CD14-positive monocyte (primary cell): ENCODE data around the gene UNC93B1. TPM values are rescaled to one million over a fixed set of nuclear protein-coding genes. Genes with fewer than 3 reads are reported as not detected.
A peak's percentile ranks its signal among the peaks of the same experiment; 100 is the strongest.
"Not testable (repeated sequence)": the region's sequence is repeated elsewhere in the genome, so short reads cannot be mapped to it uniquely, and the experiment has no call there.

Experiments used
- DNase-seq, 3 donors: peaks; one replicate each; pipeline ENCODE4 v3.0.0-alpha.2; 2011 to 2022
- H2AFZ ChIP-seq: 2 replicates; pipeline ENCODE4 v1.6.0; 2012; ENCODE audit warnings: mild to moderate bottlenecking, low read depth, low read length, inconsistent platforms; ENCODE audit not compliant: insufficient read depth, poor library complexity, severe bottlenecking
- H3K27ac ChIP-seq, 2 donors: 1 replicate in 1 of 2; 2 replicates in 1 of 2; pipeline ENCODE4 v1.5.1; 2012 to 2013; ENCODE audit warnings: low read length in 2 of 2, control low read depth in 1 of 2, inconsistent platforms in 1 of 2, low read depth in 1 of 2, mild to moderate bottlenecking in 1 of 2
- H3K27me3 ChIP-seq, 2 donors: one replicate each; pipeline versions ENCODE4 v1.6.0 to v1.6.1; 2011 to 2013; ENCODE audit warnings: low read length in 2 of 2; ENCODE audit not compliant: control insufficient read depth in 2 of 2, insufficient read depth in 2 of 2
- H3K36me3 ChIP-seq, 2 donors: replicated peaks in 1 of 2; 1 replicate in 1 of 2; 2 replicates in 1 of 2; pipeline versions ENCODE4 v1.5.1 to v1.6.1; 2012 to 2013; ENCODE audit warnings: low read length in 2 of 2, control low read depth in 1 of 2, inconsistent platforms in 1 of 2, mild to moderate bottlenecking in 1 of 2; ENCODE audit not compliant: insufficient read depth in 2 of 2, control insufficient read depth in 1 of 2
- H3K4me1 ChIP-seq, 2 donors: 1 replicate in 1 of 2; 2 replicates in 1 of 2; pipeline versions ENCODE4 v1.5.1 to v1.6.1; 2012 to 2013; ENCODE audit warnings: low read length in 2 of 2, control low read depth in 1 of 2, inconsistent platforms in 1 of 2, mild to moderate bottlenecking in 1 of 2, moderate library complexity in 1 of 2; ENCODE audit not compliant: insufficient read depth in 2 of 2, control insufficient read depth in 1 of 2
- H3K4me2 ChIP-seq: replicated peaks from 2 replicates; pipeline ENCODE3; 2012; ENCODE audit warnings: low read length, moderate library complexity, mild to moderate bottlenecking; ENCODE audit not compliant: poor library complexity, severe bottlenecking; ENCODE audit errors: extremely low read depth
- H3K4me3 ChIP-seq, 3 experiments: fragments of 200-600 bp in 1 of 3; sonication (generic) in 1 of 3; replicated peaks in 1 of 3; 1 replicate in 2 of 3; 2 replicates in 1 of 3; pipeline ENCODE4 v1.5.1; 2011 to 2013; ENCODE audit warnings: low read length in 3 of 3, mild to moderate bottlenecking in 3 of 3, control low read depth in 2 of 3, low read depth in 2 of 3, inconsistent platforms in 1 of 3, moderate library complexity in 1 of 3
- H3K79me2 ChIP-seq: 2 replicates; pipeline ENCODE4 v1.6.0; 2012; ENCODE audit warnings: mild to moderate bottlenecking, control low read depth, inconsistent platforms, low read length, moderate library complexity; ENCODE audit not compliant: insufficient read depth
- H3K9ac ChIP-seq: 2 replicates; pipeline ENCODE4 v1.6.0; 2017; ENCODE audit warnings: low read length, mild to moderate bottlenecking; ENCODE audit not compliant: insufficient read depth, poor library complexity, severe bottlenecking
- H3K9me3 ChIP-seq, 2 donors: replicated peaks in 1 of 2; 1 replicate in 1 of 2; 2 replicates in 1 of 2; pipeline versions ENCODE4 v1.5.1 to v1.6.1; 2012 to 2013; ENCODE audit warnings: low read length in 2 of 2, control low read depth in 1 of 2; ENCODE audit not compliant: control insufficient read depth in 1 of 2, insufficient read depth in 1 of 2
- H4K20me1 ChIP-seq: 2 replicates; pipeline ENCODE4 v1.6.0; 2012; ENCODE audit warnings: mild to moderate bottlenecking, low read length, control low read depth, moderate library complexity; ENCODE audit not compliant: insufficient read depth
- H3K27ac Mint-ChIP-seq, 7 donors: one replicate each; pipeline ENCODE4 v1.8.0; 2020; ENCODE audit warnings: mild to moderate bottlenecking in 7 of 7, mixed read lengths in 7 of 7, moderate library complexity in 6 of 7, inconsistent platforms in 2 of 7
- H3K27me3 Mint-ChIP-seq, 3 donors: one replicate each; pipeline ENCODE4 v1.8.0; 2021 to 2022; ENCODE audit warnings: low read depth in 3 of 3, mild to moderate bottlenecking in 3 of 3, mixed read lengths in 3 of 3, moderate library complexity in 3 of 3, inconsistent platforms in 1 of 3
- H3K36me3 Mint-ChIP-seq, 2 donors: one replicate each; pipeline ENCODE4 v1.8.0; 2020; ENCODE audit warnings: mixed read lengths in 2 of 2, inconsistent platforms in 1 of 2, mild to moderate bottlenecking in 1 of 2
- H3K4me1 Mint-ChIP-seq: one replicate; pipeline ENCODE4 v1.8.0; 2020; ENCODE audit warnings: mild to moderate bottlenecking, mixed read lengths
- H3K4me3 Mint-ChIP-seq, 2 donors: one replicate each; pipeline ENCODE4 v1.8.0; 2020; ENCODE audit warnings: mild to moderate bottlenecking in 2 of 2, mixed read lengths in 2 of 2, moderate library complexity in 1 of 2
- H3K9me3 Mint-ChIP-seq, 7 donors: one replicate each; pipeline ENCODE4 v1.8.0; 2020 to 2022; ENCODE audit warnings: mixed read lengths in 7 of 7, mild to moderate bottlenecking in 6 of 7, moderate library complexity in 6 of 7, inconsistent platforms in 2 of 7
- WGBS: methylation state at CpG from one replicate; pipeline ENCODE4 v1.1.5; 2013; ENCODE audit warnings: missing lambda C conversion rate; ENCODE audit not compliant: insufficient coverage; 5-methylcytosine and 5-hydroxymethylcytosine counted together
- intact Hi-C, 2 donors: fragments of 100-400 bp; cut with micrococcal nuclease; formaldehyde crosslinking; loops; one replicate each; pipeline versions ENCODE4 v1.15.0 to v1.15.1; 2023
- polyA plus RNA-seq, 3 donors: library from polyadenylated mRNA; depleted of rRNA in 1 of 3; unstranded in 2 of 3; stranded (reverse) in 1 of 3; fragments of 300-500 nt in 2 of 3; fragments of >200 nt in 1 of 3; fragmentation: Illumina TruSeq in 2 of 3; gene quantifications; 1 replicate in 2 of 3; 2 replicates in 1 of 3; pipeline ENCODE4 v1.2.3, GENCODE V29; 2012 to 2021
- TF ChIP-seq, protein P1 (sequence below): fragments of 200-600 bp; IDR thresholded peaks from one replicate; pipeline ENCODE4 v1.8.0; 2022; ENCODE audit warnings: antibody characterized with exemption, mild to moderate bottlenecking

Gene UNC93B1
- polyA plus RNA-seq, 3 donors, result 185 to 301 (median 220) TPM

DNA sequence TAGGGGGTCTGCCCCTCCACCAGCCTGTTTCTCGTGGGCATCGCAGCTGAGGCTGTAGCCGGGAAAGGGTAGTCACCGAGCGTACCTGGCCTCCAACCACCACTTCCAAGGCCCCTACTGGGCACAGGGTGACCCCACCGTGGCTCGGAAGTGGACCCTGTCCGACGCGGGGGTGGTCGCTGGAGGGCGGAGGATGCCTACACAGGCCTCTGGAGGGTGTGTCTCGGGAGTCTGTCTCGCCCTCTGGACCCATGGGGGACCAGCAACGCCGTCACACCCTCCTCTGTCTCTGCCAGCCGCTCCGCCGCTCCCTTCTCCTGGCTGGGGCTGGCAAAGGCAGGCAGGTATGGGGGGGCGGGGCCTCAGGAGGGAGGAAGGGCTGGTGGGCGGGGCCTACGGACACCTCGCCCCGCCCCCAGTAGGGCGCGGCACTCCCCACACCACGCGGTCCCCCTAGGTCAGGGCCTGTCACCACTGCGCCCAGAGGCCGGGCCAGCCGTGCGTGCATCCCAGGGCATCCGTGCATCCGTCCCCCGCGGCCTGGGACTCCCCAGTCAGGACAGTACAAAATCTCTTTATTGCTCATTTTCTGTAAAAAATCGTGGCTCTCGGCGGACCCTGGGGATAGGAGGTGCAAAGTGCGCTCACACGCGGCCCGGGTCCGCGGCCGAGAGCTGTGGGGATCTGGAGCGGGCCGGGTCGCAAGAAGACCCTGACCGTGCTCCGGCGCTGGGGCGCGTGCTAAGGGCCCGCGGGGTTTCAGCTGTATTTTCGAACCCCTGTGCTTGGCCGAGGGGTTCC, 13.2 kb downstream of the UNC93B1 start:
- peak in 2 of 3 donors; percentile 22 to 46 for DNase-seq
- H3K4me1 ChIP-seq, H2AFZ ChIP-seq, H3K9ac ChIP-seq, H3K27me3 Mint-ChIP-seq, H3K27me3 ChIP-seq, H3K4me2 ChIP-seq, H3K79me2 ChIP-seq, H3K9me3 Mint-ChIP-seq, H3K27ac ChIP-seq, H3K4me3 ChIP-seq, H3K9me3 ChIP-seq, intact Hi-C loops, H3K4me3 Mint-ChIP-seq: not testable (repeated sequence)
- WGBS, result 57% methylated on average over 31 of the region's 58 CpGs
- H3K36me3 ChIP-seq, result peaks cover 14 to 27% of the 10 kb centered on the region in 2 donors
- Mint-ChIP-seq H3K4me1 (peaks cover 15% of the 10 kb centered on the region), H3K36me3 (peaks cover 26 to 35% of the 10 kb centered on the region in 2 donors), H3K27ac (peak overlapping the region in 2 of 7 donors; percentile 60 to 73)
- peaks cover 33% of the 10 kb centered on the region for H4K20me1 ChIP-seq

DNA sequence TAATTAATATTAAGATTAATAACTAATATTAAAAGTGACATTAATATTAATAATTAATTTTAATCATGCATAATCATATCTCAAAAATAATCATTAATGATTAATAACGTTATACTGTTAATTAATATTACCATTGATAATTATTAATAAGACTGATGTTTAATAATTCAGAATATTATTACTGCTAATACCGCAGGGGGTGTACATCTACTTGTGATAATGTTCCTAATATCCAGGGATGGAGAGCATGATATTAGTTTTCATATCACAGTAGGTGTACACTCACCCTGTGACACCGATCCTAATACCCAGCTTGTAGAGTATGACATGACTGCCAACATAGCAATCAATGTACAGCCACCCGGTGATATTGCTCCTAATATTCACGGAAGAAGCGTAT, 18.6 kb downstream of the UNC93B1 start:
- H3K4me1 ChIP-seq, H3K9ac ChIP-seq, H3K4me3 ChIP-seq, H3K4me1 Mint-ChIP-seq, H4K20me1 ChIP-seq, intact Hi-C loops, H3K27ac Mint-ChIP-seq, H3K4me2 ChIP-seq, H3K9me3 ChIP-seq, DNase-seq, H3K9me3 Mint-ChIP-seq, H3K27me3 ChIP-seq, H3K79me2 ChIP-seq, H3K4me3 Mint-ChIP-seq, H3K27ac ChIP-seq, H3K36me3 ChIP-seq, H2AFZ ChIP-seq, H3K36me3 Mint-ChIP-seq: not testable (repeated sequence)
- peaks cover 3 to 12% (median 8%) of the 10 kb centered on the region in 3 donors for H3K27me3 Mint-ChIP-seq
- 100% methylated on average over 1 of the region's 6 CpGs for WGBS

DNA sequence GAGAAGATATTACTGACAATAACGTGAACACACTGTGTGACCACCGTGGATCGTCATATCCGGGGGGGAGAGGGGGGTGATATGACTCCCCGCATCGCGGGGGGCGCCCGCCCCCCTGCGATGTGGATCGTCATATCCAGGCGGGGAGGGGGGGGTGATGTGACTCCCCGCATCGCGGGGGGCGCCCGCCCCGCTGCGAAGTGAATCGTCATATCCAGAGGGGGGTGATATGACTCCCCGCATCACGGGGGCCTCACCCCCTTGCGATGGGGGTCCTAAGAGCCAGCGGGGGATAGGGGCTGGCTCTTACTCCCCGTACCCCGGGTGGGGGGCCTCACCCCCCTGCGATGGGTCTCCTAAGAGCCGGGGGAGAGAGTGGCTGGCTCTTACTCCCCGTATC, 19.9 kb downstream of the UNC93B1 start:
- Mint-ChIP-seq H3K9me3 (no peaks in the 10 kb centered on the region), H3K4me1 (no peaks in the 10 kb centered on the region), H3K4me3 (no peak overlapping the region), H3K27ac (no peak overlapping the region), H3K36me3 (no peaks in the 10 kb centered on the region), H3K27me3 (peaks cover 9 to 19% (median 13%) of the 10 kb centered on the region in 3 donors)
- intact Hi-C loops, result no loop called here
- TF ChIP-seq, protein P1, sequence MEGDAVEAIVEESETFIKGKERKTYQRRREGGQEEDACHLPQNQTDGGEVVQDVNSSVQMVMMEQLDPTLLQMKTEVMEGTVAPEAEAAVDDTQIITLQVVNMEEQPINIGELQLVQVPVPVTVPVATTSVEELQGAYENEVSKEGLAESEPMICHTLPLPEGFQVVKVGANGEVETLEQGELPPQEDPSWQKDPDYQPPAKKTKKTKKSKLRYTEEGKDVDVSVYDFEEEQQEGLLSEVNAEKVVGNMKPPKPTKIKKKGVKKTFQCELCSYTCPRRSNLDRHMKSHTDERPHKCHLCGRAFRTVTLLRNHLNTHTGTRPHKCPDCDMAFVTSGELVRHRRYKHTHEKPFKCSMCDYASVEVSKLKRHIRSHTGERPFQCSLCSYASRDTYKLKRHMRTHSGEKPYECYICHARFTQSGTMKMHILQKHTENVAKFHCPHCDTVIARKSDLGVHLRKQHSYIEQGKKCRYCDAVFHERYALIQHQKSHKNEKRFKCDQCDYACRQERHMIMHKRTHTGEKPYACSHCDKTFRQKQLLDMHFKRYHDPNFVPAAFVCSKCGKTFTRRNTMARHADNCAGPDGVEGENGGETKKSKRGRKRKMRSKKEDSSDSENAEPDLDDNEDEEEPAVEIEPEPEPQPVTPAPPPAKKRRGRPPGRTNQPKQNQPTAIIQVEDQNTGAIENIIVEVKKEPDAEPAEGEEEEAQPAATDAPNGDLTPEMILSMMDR, result no peak
- H3K4me2 ChIP-seq, result no peak overlapping the region
- WGBS, result 82% methylated on average over 10 of the region's 29 CpGs
- no peaks in the 10 kb centered on the region for H3K36me3 ChIP-seq
- H3K9ac ChIP-seq, result no peak overlapping the region
- H3K79me2 ChIP-seq, result no peaks in the 10 kb centered on the region
- H3K27me3 ChIP-seq, result peaks cover 0 to under 1% of the 10 kb centered on the region in 2 donors
- no peak for DNase-seq
- no peak overlapping the region for H3K4me3 ChIP-seq
- H3K27ac ChIP-seq, result no peak overlapping the region
- H2AFZ ChIP-seq, result no peak overlapping the region
- H3K4me1 ChIP-seq, result no peaks in the 10 kb centered on the region
- H3K9me3 ChIP-seq, result no peaks in the 10 kb centered on the region
- no peaks in the 10 kb centered on the region for H4K20me1 ChIP-seq

DNA sequence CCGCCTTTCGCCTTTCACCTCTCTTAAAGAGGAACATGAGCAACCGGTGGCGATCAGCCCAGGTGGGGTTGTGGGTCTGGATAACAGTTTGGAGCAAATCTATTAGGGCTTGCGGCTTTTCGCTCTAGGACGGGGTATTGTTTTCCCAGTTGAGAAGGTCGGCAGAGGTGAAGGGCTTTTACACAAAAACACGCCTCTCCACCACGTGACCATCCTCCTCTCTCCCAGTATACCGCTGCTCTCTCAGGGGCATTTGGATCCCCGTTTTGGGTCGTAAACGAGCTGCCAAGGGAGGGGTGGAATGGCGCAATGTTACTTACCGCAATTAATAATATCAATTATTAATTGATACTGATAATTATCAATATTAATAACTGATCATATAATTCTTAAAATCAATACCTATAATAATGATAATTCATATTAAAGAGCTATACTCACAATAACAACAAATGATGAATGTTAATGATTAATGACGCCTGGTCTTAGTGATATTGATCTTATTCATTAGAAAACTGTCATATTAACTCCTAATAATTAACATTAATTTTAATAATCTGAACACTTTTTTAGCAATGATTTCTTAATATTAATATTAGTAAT, 21.5 kb downstream of the UNC93B1 start:
- H3K36me3 Mint-ChIP-seq, DNase-seq, H3K79me2 ChIP-seq, H3K4me2 ChIP-seq, H3K4me1 ChIP-seq, H3K9me3 Mint-ChIP-seq, H4K20me1 ChIP-seq, H3K27me3 ChIP-seq, H3K4me3 ChIP-seq, H3K9ac ChIP-seq, H3K4me3 Mint-ChIP-seq, H3K9me3 ChIP-seq, H3K36me3 ChIP-seq, H3K4me1 Mint-ChIP-seq, H2AFZ ChIP-seq, H3K27ac Mint-ChIP-seq, intact Hi-C loops, H3K27ac ChIP-seq: not testable (repeated sequence)
- H3K27me3 Mint-ChIP-seq, result peaks cover 13 to 21% (median 16%) of the 10 kb centered on the region in 3 donors
- no CpG with 5 or more reads among the region's 17 CpGs for whole genome bisulfite sequencing
